CD4-positive, alpha-beta T cell (primary cell): Measurements from ENCODE around the gene PHYHIPL. TPM values are rescaled to one million over a fixed set of nuclear protein-coding genes. Genes with fewer than 3 reads are reported as not detected.

Experiments used
- ATAC-seq: fragments of 200-7000 bp; cut with Tn5 transposase; one replicate; pipeline ENCODE4 v1.10.0; 2022; ENCODE audit warnings: mild to moderate bottlenecking; ENCODE audit not compliant: poor library complexity
- CTCF ChIA-PET: fragments of 350-600 bp; sonication (Branson Sonifier 250); formaldehyde crosslinking; loops from one replicate; lab custom pipeline; 2021; ENCODE audit warnings: antibody characterized with exemption, inconsistent platforms; lab: Charles Lee
- POLR2A ChIA-PET: fragments of 350-600 bp; sonication (Branson Sonifier 250); formaldehyde crosslinking; loops from one replicate; lab custom pipeline; 2021; ENCODE audit warnings: antibody characterized with exemption, inconsistent platforms; lab: Charles Lee
- DNase-seq, 14 experiments: peaks; one replicate each; pipeline ENCODE4 v3.0.0-alpha.2; 2013 to 2020; ENCODE audit warnings: mixed read lengths in 2 of 14
- H3K27ac ChIP-seq, 2 donors: one replicate each; pipeline versions ENCODE4 v1.5.1 to v1.7.0; 2013; ENCODE audit warnings: low read length in 2 of 2, low read depth in 1 of 2, mild to moderate bottlenecking in 1 of 2
- H3K27me3 ChIP-seq, 2 experiments: 1 replicate in 1 of 2; 2 replicates in 1 of 2; pipeline versions ENCODE4 v1.6.1 to v1.7.0; 2013; ENCODE audit warnings: low read length in 2 of 2, control low read depth in 1 of 2, mild to moderate bottlenecking in 1 of 2, moderate library complexity in 1 of 2; ENCODE audit not compliant: insufficient read depth in 2 of 2, control insufficient read depth in 1 of 2
- H3K36me3 ChIP-seq: one replicate; pipeline ENCODE4 v1.6.1; 2013; ENCODE audit warnings: low read length, control low read depth; ENCODE audit not compliant: insufficient read depth
- H3K4me1 ChIP-seq: one replicate; pipeline ENCODE4 v1.6.1; 2013; ENCODE audit warnings: low read length, control low read depth; ENCODE audit not compliant: insufficient read depth
- H3K4me3 ChIP-seq: one replicate; pipeline ENCODE4 v1.5.1; 2013; ENCODE audit warnings: mild to moderate bottlenecking, low read length, moderate library complexity
- H3K9me3 ChIP-seq, 2 experiments: 1 replicate in 1 of 2; 2 replicates in 1 of 2; pipeline versions ENCODE4 v1.6.1 to v1.7.0; 2013; ENCODE audit warnings: low read length in 2 of 2, mild to moderate bottlenecking in 2 of 2, control low read depth in 1 of 2, moderate library complexity in 1 of 2; ENCODE audit not compliant: control insufficient read depth in 1 of 2, insufficient read depth in 1 of 2
- H3K27ac Mint-ChIP-seq: one replicate; pipeline ENCODE4 v1.8.0; 2020; ENCODE audit warnings: mixed read lengths
- H3K27me3 Mint-ChIP-seq: one replicate; pipeline ENCODE4 v1.8.0; 2021; ENCODE audit warnings: mixed read lengths
- H3K36me3 Mint-ChIP-seq: one replicate; pipeline ENCODE4 v1.8.0; 2021; ENCODE audit warnings: low read depth, mixed read lengths
- H3K4me1 Mint-ChIP-seq: one replicate; pipeline ENCODE4 v1.8.0; 2021; ENCODE audit warnings: low read depth, mixed read lengths
- H3K4me3 Mint-ChIP-seq: one replicate; pipeline ENCODE4 v1.8.0; 2020; ENCODE audit warnings: mild to moderate bottlenecking, mixed read lengths
- H3K9me3 Mint-ChIP-seq: one replicate; pipeline ENCODE4 v1.8.0; 2020; ENCODE audit warnings: mixed read lengths
- intact Hi-C, 2 experiments: fragments of 100-400 bp; cut with DNase I in 1 of 2; cut with micrococcal nuclease in 1 of 2; formaldehyde crosslinking; loops; one replicate each; pipeline versions ENCODE4 v1.15.1 to v1.9.0; 2023 to 2025; cut with DNase I, micrococcal nuclease
- total RNA-seq, 174 experiments: library from RNA in 2 of 174; stranded (reverse) in 2 of 174; gene quantifications; one replicate each; pipeline ENCODE4 v1.2.3 and lab custom pipeline; 2021 to 2026
- TF ChIP-seq, protein P1 (sequence below): fragments of 200-600 bp; IDR thresholded peaks from one replicate; pipeline ENCODE4 v1.8.0; 2022; ENCODE audit warnings: antibody characterized with exemption, mild to moderate bottlenecking

Gene PHYHIPL
- total RNA-seq, 2 experiments from 2014 or later, result not detected

DNA sequence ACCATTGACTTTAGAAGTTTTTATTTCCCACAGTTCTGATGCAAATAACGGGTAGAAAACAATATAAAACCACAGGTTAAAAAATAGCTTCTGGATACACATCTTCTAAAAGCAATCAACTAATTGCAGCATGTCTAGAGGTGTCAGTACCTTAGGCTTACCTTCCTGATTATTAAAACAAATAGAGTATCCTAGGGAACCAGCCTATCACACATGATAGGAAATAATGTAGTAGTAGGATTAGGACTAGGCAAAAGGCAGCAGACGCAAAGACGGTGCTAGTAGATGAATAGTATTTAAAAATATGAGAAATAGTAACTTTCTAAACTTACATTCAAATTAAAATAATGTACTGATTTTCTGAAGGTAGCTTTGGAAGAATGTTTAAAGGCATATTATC, 41.7 kb upstream of the PHYHIPL start:
- no peak for ATAC-seq
- intact Hi-C loops, result no loop called here
- DNase-seq, result no peak
- H3K27me3 Mint-ChIP-seq, result no peaks in the 10 kb centered on the region
- H3K4me1 Mint-ChIP-seq, result no peaks in the 10 kb centered on the region
- peaks cover 2% of the 10 kb centered on the region for H3K9me3 Mint-ChIP-seq
- CTCF ChIA-PET, result no interaction called here
- no peak overlapping the region for H3K4me3 Mint-ChIP-seq
- no peak overlapping the region for H3K4me3 ChIP-seq
- H3K27ac Mint-ChIP-seq, result no peak overlapping the region
- no peaks in the 10 kb centered on the region for H3K4me1 ChIP-seq
- H3K36me3 ChIP-seq, result no peaks in the 10 kb centered on the region
- H3K9me3 ChIP-seq, result peaks cover 0 to 5% of the 10 kb centered on the region in 2 experiments
- POLR2A ChIA-PET, result no interaction called here
- H3K36me3 Mint-ChIP-seq, result no peaks in the 10 kb centered on the region
- TF ChIP-seq, protein P1, sequence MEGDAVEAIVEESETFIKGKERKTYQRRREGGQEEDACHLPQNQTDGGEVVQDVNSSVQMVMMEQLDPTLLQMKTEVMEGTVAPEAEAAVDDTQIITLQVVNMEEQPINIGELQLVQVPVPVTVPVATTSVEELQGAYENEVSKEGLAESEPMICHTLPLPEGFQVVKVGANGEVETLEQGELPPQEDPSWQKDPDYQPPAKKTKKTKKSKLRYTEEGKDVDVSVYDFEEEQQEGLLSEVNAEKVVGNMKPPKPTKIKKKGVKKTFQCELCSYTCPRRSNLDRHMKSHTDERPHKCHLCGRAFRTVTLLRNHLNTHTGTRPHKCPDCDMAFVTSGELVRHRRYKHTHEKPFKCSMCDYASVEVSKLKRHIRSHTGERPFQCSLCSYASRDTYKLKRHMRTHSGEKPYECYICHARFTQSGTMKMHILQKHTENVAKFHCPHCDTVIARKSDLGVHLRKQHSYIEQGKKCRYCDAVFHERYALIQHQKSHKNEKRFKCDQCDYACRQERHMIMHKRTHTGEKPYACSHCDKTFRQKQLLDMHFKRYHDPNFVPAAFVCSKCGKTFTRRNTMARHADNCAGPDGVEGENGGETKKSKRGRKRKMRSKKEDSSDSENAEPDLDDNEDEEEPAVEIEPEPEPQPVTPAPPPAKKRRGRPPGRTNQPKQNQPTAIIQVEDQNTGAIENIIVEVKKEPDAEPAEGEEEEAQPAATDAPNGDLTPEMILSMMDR, result no peak
- no peaks in the 10 kb centered on the region for H3K27me3 ChIP-seq
- no peak overlapping the region for H3K27ac ChIP-seq

DNA sequence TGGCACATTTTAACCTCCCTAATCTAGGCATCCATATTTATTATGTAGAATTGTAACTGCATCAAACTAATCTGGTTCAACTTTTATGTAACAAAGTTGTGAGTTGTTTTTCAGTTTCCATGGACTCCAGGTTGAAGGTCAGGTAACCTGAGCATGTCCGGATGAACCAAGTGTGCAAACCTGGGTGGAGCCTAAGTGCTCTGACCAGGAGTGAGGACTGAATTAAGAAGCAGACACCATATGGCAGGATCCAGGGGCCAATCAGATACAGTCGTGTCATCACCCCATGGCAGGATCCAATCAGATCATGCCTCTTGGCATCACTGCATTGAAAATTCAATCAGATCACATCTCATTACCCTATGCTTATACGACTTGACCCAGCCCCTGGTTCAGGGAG, 41.2 kb upstream of the PHYHIPL start:
- H3K36me3 Mint-ChIP-seq, result no peaks in the 10 kb centered on the region
- Histone ChIP-seq H3K9me3 (peaks cover 0 to 5% of the 10 kb centered on the region in 2 experiments), H3K4me3 (no peak overlapping the region), H3K27me3 (no peaks in the 10 kb centered on the region), H3K36me3 (no peaks in the 10 kb centered on the region), H3K4me1 (no peaks in the 10 kb centered on the region), H3K27ac (no peak overlapping the region)
- DNase-seq, result no peak
- H3K27ac Mint-ChIP-seq, result no peak overlapping the region
- POLR2A ChIA-PET, result no interaction called here
- H3K4me3 Mint-ChIP-seq, result no peak overlapping the region
- CTCF ChIA-PET, result no interaction called here
- no peaks in the 10 kb centered on the region for H3K27me3 Mint-ChIP-seq
- peaks cover 2% of the 10 kb centered on the region for H3K9me3 Mint-ChIP-seq
- no peak for ATAC-seq
- intact Hi-C loops, result no loop called here
- no peaks in the 10 kb centered on the region for H3K4me1 Mint-ChIP-seq
- TF ChIP-seq, protein P1, result no peak

DNA sequence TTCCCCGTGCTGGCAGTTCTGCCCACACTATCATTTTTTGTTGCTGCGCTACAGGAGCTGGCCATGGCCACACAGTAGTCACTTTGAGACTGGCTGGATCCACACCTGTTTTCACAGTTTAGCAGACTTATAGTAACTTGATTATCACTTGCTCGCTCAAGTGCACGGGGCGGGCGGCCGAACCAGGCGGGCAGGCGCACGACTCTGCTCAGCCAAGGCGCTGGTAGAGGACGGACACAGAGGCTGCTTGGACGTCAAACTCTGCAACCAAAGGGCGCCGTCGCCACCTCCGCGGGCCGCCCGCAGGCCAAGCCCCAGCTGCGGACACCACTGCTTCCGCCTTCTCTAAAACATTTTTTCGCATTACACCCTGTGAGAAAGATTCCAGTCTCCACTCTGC, 38.4 kb upstream of the PHYHIPL start:
- no peak overlapping the region for H3K27ac ChIP-seq
- TF ChIP-seq, protein P1, result no peak
- H3K9me3 ChIP-seq, result peaks cover 0 to 5% of the 10 kb centered on the region in 2 experiments
- no peaks in the 10 kb centered on the region for H3K36me3 Mint-ChIP-seq
- no peak overlapping the region for H3K4me3 Mint-ChIP-seq
- intact Hi-C loops, result no loop called here
- no peaks in the 10 kb centered on the region for H3K27me3 Mint-ChIP-seq
- no peak overlapping the region for H3K27ac Mint-ChIP-seq
- no peaks in the 10 kb centered on the region for H3K36me3 ChIP-seq
- H3K4me1 ChIP-seq, result no peaks in the 10 kb centered on the region
- no peak overlapping the region for H3K4me3 ChIP-seq
- H3K27me3 ChIP-seq, result no peaks in the 10 kb centered on the region
- DNase-seq, result peak in 1 of 14 experiments; percentile 4
- H3K4me1 Mint-ChIP-seq, result no peaks in the 10 kb centered on the region
- POLR2A ChIA-PET, result no interaction called here
- H3K9me3 Mint-ChIP-seq, result peaks cover 2% of the 10 kb centered on the region
- CTCF ChIA-PET, result no interaction called here
- ATAC-seq, result no peak
